Parathyroid adenoma (tissue), 2 donors: ENCODE data around the gene BAHCC1.
"Not testable (repeated sequence)": the region's sequence is repeated elsewhere in the genome, so short reads cannot be mapped to it uniquely, and the experiment has no call there.

Experiments
- H2AFZ ChIP-seq: fragments of 300-600 bp; sonication (generic); one replicate; pipeline ENCODE4 v1.7.0; 2017; ENCODE audit warnings: antibody characterized with exemption, mild to moderate bottlenecking
- H3K27ac ChIP-seq: fragments of 300-600 bp; sonication (generic); one replicate; pipeline ENCODE4 v1.7.0; 2017
- H3K27me3 ChIP-seq: fragments of 300-600 bp; sonication (generic); one replicate; pipeline ENCODE4 v1.7.0; 2017; ENCODE audit warnings: low read length; ENCODE audit not compliant: control insufficient read depth, insufficient read depth
- H3K36me3 ChIP-seq: fragments of 300-600 bp; sonication (generic); one replicate; pipeline ENCODE4 v1.7.0; 2017; ENCODE audit warnings: low read length; ENCODE audit not compliant: control insufficient read depth, insufficient read depth
- H3K4me1 ChIP-seq: fragments of 300-600 bp; sonication (generic); one replicate; pipeline ENCODE4 v1.7.0; 2017; ENCODE audit warnings: control low read depth
- H3K4me2 ChIP-seq: fragments of 300-600 bp; sonication (generic); one replicate; pipeline ENCODE4 v1.7.0; 2017; ENCODE audit warnings: low read length
- H3K4me3 ChIP-seq: fragments of 300-600 bp; sonication (generic); one replicate; pipeline ENCODE4 v1.7.0; 2017; ENCODE audit warnings: low read depth, low read length
- H3K79me2 ChIP-seq: fragments of 300-600 bp; sonication (generic); one replicate; pipeline ENCODE4 v1.7.0; 2017; ENCODE audit warnings: control low read depth
- H3K9ac ChIP-seq: fragments of 300-600 bp; sonication (generic); one replicate; pipeline ENCODE4 v1.7.0; 2017; ENCODE audit warnings: mild to moderate bottlenecking
- H3K9me3 ChIP-seq: fragments of 300-600 bp; sonication (generic); one replicate; pipeline ENCODE4 v1.7.0; 2017; ENCODE audit warnings: low read length; ENCODE audit not compliant: control insufficient read depth
- CTCF ChIP-seq: fragments of 300-600 bp; sonication (generic); IDR thresholded peaks from one replicate; pipeline ENCODE4 v1.7.0; 2017; ENCODE audit warnings: antibody characterized with exemption, mild to moderate bottlenecking
- donor health status: primary hyperparathyroidism.

The BAHCC1 gene

GRCh38 chr17:81424151-81425017 is 29.1 kb downstream of the BAHCC1 start:
- H3K79me2 ChIP-seq, result peaks cover 7% of the 10 kb centered on the region
- no peaks in the 10 kb centered on the region for H3K27me3 ChIP-seq
- no peak overlapping the region for H3K4me3 ChIP-seq
- H2AFZ ChIP-seq, result no peak overlapping the region
- H3K9me3 ChIP-seq, result no peaks in the 10 kb centered on the region
- H3K4me2 ChIP-seq, result no peak overlapping the region
- no peaks in the 10 kb centered on the region for H3K36me3 ChIP-seq
- no peak overlapping the region for H3K9ac ChIP-seq
- no peak for TF ChIP-seq CTCF
- H3K4me1 ChIP-seq, result peaks cover 6% of the 10 kb centered on the region
- H3K27ac ChIP-seq, result no peak overlapping the region

- not testable (repeated sequence) for H2AFZ ChIP-seq, H3K27me3 ChIP-seq, H3K9me3 ChIP-seq, H3K79me2 ChIP-seq, H3K4me2 ChIP-seq, H3K27ac ChIP-seq, H3K36me3 ChIP-seq, H3K9ac ChIP-seq, H3K4me3 ChIP-seq
- peaks cover 12% of the 10 kb centered on the region for H3K4me1 ChIP-seq
These were observed 29.8 kb downstream of the BAHCC1 start for GRCh38 chr17:81425041-81425440.

DNA sequence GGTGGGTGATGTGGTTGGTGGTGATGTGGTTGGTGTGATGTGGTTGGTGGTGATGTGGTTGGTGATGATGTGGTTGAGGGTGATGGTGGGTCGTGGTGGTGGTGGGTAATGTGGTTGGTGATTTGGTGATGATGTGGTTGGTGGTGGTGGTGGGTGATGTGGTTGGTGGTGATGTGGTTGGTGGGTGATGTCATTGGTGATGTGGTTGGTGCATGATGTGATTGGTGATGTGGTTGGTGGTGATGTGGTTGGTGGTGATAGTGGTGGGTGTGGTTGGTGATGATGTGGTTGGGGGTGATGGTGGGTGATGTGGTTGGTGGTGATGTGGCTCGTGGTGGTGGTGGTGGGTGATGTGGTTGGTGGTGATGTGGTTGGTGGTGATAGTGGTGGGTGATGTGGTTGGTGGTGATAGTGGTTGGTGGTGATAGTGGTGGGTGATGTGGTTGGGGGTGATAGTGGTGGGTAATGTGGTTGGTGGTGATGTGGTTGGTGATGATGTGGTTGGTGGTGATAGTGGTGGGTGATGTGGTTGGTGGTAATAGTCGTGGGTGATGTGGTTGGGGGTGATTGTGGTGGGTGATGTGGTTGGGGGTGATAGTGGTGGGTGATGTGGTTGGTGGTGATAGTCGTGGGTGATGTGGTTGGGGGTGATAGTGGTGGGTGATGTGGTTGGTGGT is 30.6 kb downstream of the BAHCC1 start:
- not testable (repeated sequence) for H2AFZ ChIP-seq, H3K9me3 ChIP-seq, H3K4me2 ChIP-seq, H3K36me3 ChIP-seq, H3K27ac ChIP-seq, H3K9ac ChIP-seq, H3K79me2 ChIP-seq, H3K27me3 ChIP-seq, H3K4me1 ChIP-seq, H3K4me3 ChIP-seq

DNA sequence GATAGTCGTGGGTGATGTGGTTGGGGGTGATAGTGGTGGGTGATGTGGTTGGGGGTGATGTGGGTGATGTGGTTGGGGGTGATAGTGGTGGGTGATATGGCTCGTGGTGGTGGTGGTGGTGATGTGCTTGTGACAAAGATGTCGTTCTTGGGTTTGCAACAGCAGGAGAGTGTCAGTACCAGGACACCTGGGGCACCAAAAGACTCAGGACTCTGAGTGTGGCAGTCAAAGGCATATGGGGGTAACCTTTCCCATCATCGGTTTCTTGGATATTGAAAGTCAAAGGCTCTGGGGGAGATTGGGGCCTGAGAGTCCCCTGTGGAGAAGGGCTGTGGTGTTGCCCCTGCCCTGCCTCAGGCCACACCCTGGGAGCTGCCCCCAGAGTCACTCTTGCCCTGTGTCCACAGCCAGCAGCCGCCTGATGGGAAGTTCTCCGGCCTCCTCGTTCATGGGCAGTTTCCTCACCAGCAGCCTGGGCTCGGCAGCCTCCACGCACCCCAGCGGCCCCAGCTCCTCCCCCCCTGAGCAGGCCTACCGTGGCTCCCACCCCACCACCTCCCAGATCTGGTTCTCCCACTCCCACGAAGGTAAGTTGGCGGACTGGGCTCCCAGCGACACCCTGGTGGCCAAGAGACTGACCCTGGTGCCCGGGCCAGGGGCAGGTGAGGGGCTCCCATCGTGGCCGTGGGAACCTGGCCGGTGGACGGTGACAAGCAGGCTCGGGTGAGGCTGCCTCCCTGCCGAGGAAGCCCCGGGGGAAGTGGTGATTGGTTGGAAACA is 31.3 kb downstream of the BAHCC1 start:
- no peaks in the 10 kb centered on the region for H3K9me3 ChIP-seq
- H3K79me2 ChIP-seq, result peaks cover 7% of the 10 kb centered on the region
- H3K27ac ChIP-seq, result no peak overlapping the region
- no peaks in the 10 kb centered on the region for H3K27me3 ChIP-seq
- H3K36me3 ChIP-seq, result no peaks in the 10 kb centered on the region
- no peak overlapping the region for H3K9ac ChIP-seq
- peaks cover 9% of the 10 kb centered on the region for H3K4me1 ChIP-seq
- no peak for TF ChIP-seq CTCF
- no peak overlapping the region for H3K4me2 ChIP-seq
- H2AFZ ChIP-seq, result no peak overlapping the region
- no peak overlapping the region for H3K4me3 ChIP-seq

DNA sequence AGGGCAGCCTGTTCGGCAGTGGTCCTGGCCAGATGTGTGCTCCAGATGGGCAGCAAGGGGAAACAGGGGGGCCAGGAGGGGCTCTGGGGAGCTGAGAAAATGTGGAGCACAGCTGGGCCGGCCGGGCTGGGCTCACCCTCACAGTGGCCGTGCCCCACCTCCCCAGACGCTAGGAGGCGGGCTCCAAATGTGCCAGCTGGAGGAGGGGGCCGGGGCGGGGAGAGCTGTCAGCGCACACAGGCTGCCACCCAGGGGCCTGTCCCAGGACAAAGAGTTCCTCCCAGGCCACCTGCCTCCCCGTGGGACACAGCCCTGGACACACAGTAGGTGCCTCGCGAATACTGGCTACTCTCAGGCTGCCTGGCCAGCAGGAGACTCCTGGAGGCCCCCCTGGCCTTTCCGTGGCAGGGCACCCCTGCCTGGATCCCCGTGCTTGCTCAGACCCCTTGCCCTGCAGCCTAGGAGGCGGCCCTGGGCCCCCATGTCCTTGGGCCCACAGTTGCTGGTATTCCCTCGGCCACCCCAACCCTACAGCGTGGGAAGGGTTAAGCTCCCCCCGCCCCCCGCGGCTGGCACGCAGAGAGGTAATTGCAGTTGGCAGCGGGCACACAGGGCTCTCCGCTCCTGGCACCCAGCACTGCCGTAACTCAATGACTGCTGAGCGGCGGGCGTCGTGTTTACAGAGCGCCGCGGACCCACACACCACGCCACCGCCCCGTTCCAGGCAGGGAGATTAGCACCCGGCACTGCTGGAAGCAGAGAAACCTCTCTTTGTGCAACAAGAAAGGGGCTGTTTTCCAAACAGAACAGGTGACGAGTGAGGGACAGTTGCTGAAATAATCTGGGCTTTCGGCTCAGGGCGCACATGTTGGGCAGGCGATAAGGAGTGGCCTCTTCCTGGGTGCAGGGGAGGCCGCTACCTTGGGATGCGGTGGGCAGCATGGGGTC is 32.2 kb downstream of the BAHCC1 start:
- Histone ChIP-seq H3K4me1 (peaks cover 9% of the 10 kb centered on the region), H3K4me3 (no peak overlapping the region), H3K27me3 (no peaks in the 10 kb centered on the region), H3K36me3 (no peaks in the 10 kb centered on the region), H3K9ac (no peak overlapping the region), H3K4me2 (no peak overlapping the region), H3K27ac (no peak overlapping the region), H3K9me3 (no peaks in the 10 kb centered on the region), H3K79me2 (peaks cover 7% of the 10 kb centered on the region), H2AFZ (no peak overlapping the region)
- TF ChIP-seq CTCF, result no peak
